LoVo (cell line): ENCODE data around the gene KRABD2.
A peak's percentile ranks its signal among the peaks of the same experiment; 100 is the strongest.
"Not testable (repeated sequence)": the region's sequence is repeated elsewhere in the genome, so short reads cannot be mapped to it uniquely, and the experiment has no call there.

Experiments used
- DNase-seq: peaks from one replicate; pipeline ENCODE4 v3.0.0-alpha.2; 2016; ENCODE audit warnings: low spot score

The KRABD2 gene

GRCh38 chr17:8376271-8377067, at the start of gene KRABD2:
Gene KRABD2 (minus strand): TSS chr17:8376704.
- peak; percentile 94 for DNase-seq

GRCh38 chr17:8421571-8421970, 45.1 kb upstream of the KRABD2 start:
- DNase-seq, result no peak

- DNase-seq, result peak; percentile 71
Measured at GRCh38 chr17:8420041-8420934, 43.8 kb upstream of the KRABD2 start.

GRCh38 chr17:8419305-8419704, 42.8 kb upstream of the KRABD2 start:
- DNase-seq, result no peak

GRCh38 chr17:8418471-8418870, 42.0 kb upstream of the KRABD2 start:
- no peak for DNase-seq

- DNase-seq, result no peak
Measured at GRCh38 chr17:8417806-8418205, 41.3 kb upstream of the KRABD2 start.

GRCh38 chr17:8413938-8414337, 37.4 kb upstream of the KRABD2 start:
- no peak for DNase-seq

- no peak for DNase-seq
Measured at GRCh38 chr17:8413328-8413727, 36.8 kb upstream of the KRABD2 start.

- DNase-seq, result no peak
Measured at GRCh38 chr17:8412089-8412488, 35.6 kb upstream of the KRABD2 start.

- no peak for DNase-seq
Measured at GRCh38 chr17:8410883-8411238, 34.4 kb upstream of the KRABD2 start.

- peak; percentile 91 for DNase-seq
Measured at GRCh38 chr17:8409966-8410882, 33.7 kb upstream of the KRABD2 start.

GRCh38 chr17:8408371-8408770, 31.9 kb upstream of the KRABD2 start:
- DNase-seq, result peak; percentile 77

GRCh38 chr17:8406174-8406573, 29.7 kb upstream of the KRABD2 start:
- DNase-seq, result no peak

GRCh38 chr17:8405499-8406016, 29.1 kb upstream of the KRABD2 start:
- no peak for DNase-seq

- no peak for DNase-seq
Measured at GRCh38 chr17:8402921-8403536, 26.5 kb upstream of the KRABD2 start.

- DNase-seq, result no peak
Measured at GRCh38 chr17:8401107-8401506, 24.6 kb upstream of the KRABD2 start.

- no peak for DNase-seq
Measured at GRCh38 chr17:8398980-8399379, 22.5 kb upstream of the KRABD2 start.

- no peak for DNase-seq
Measured at GRCh38 chr17:8397636-8398035, 21.1 kb upstream of the KRABD2 start, which contains the start of gene RNF222. Gene RNF222 (minus strand): TSS chr17:8397827. CDS start chr17:8393461, 4,366 bp downstream.

- DNase-seq, result not testable (repeated sequence)
Measured at GRCh38 chr17:8394497-8394896, 18.0 kb upstream of the KRABD2 start.

GRCh38 chr17:8393470-8394231, 17.1 kb upstream of the KRABD2 start:
- no peak for DNase-seq
